Measurements from ENCODE around the gene LRRTM4. TPM values are rescaled to one million over a fixed set of nuclear protein-coding genes. Genes with fewer than 3 reads are reported as not detected.
A peak's percentile ranks its signal among the peaks of the same experiment; 100 is the strongest.

The LRRTM4 gene
- total and polyA plus RNA-seq, 2 experiments from 2014 or later, result 4.5 to 15.4 TPM

GRCh38 chr2:76946631-76947145 is 575.5 kb downstream of the LRRTM4 start (continued):
- no peak for TF ChIP-seq ZNF462 (CRISPR knock-in tag; IDR thresholded peaks at IDR 0.05)

GRCh38 chr2:76940559-76940958 is 581.6 kb downstream of the LRRTM4 start:
- Mint-ChIP-seq H3K9me3 (no peaks in the 10 kb centered on the region), H3K4me1 (peaks cover 2% of the 10 kb centered on the region; the same call in 1 of the 3 replicates), H3K36me3 (ENCODE audit: low read depth) (peaks cover 2% of the 10 kb centered on the region; the same call in 1 of the 3 replicates), H3K27ac (0 out of 2 replicates have a peak overlapping the region, but pooled peaks have one; percentile 10), H3K4me3 (no peak overlapping the region), H3K27me3 (ENCODE audit: insufficient read depth, low read depth, poor library complexity) (no peaks in the 10 kb centered on the region)
- H3K4me1 ChIP-seq (ENCODE audit: insufficient read depth), result peaks cover 4% of the 10 kb centered on the region; the same call in 1 of the 2 replicates
- peaks cover 2% of the 10 kb centered on the region; the same call in 1 of the 2 replicates for H3K9me2 ChIP-seq (ENCODE audit: insufficient read depth)
- DNase-seq (ENCODE audit: low spot score), result no peak
- no peak overlapping the region for H2AFZ ChIP-seq
- H3K4me2 ChIP-seq, result no peak overlapping the region
- no peaks in the 10 kb centered on the region for H3K79me2 ChIP-seq (replicated peaks; ENCODE audit: insufficient read depth)
- H3K27ac ChIP-seq (ENCODE audit: low read depth), result no peak overlapping the region
- H4K20me1 ChIP-seq (replicated peaks; ENCODE audit: insufficient read depth), result no peaks in the 10 kb centered on the region
- no peaks in the 10 kb centered on the region for H3F3A ChIP-seq (replicated peaks; ENCODE audit: low read depth)
- ATAC-seq, result no peak
- no peaks in the 10 kb centered on the region for H3K36me3 ChIP-seq (ENCODE audit: insufficient read depth)
- H3K27me3 ChIP-seq (ENCODE audit: insufficient read depth), result no peaks in the 10 kb centered on the region
- H3K4me3 ChIP-seq, result no peak overlapping the region
- no peak for TF ChIP-seq EZH2phosphoT487 (IDR thresholded peaks at IDR 0.05; ENCODE audit: unreplicated experiment)
- no peak for TF ChIP-seq CTCF (conservative IDR thresholded peaks at IDR 0.05; ENCODE audit: low read depth in 2 of 2)
- TF ChIP-seq JUNB (IDR thresholded peaks at IDR 0.05; ENCODE audit: unreplicated experiment), result no peak
- TF ChIP-seq POLR2AphosphoS5 (IDR thresholded peaks at IDR 0.05; ENCODE audit: low read depth), result no peak
- TF ChIP-seq CREB1 (CRISPR knock-in tag; IDR thresholded peaks at IDR 0.05; ENCODE audit: low read depth), result no peak
- no peak for TF ChIP-seq EZH2 (IDR thresholded peaks at IDR 0.05; ENCODE audit: low read depth, unreplicated experiment)
- TF ChIP-seq ZNF331 (CRISPR knock-in tag; IDR thresholded peaks at IDR 0.05; ENCODE audit: low read depth), result no peak
- no peak for TF ChIP-seq STAT1 (IDR thresholded peaks at IDR 0.05; ENCODE audit: unreplicated experiment)
